OCI-LY7 (cell line): ENCODE measurements around the gene WDR90. TPM values are rescaled to one million over a fixed set of nuclear protein-coding genes. Genes with fewer than 3 reads are reported as not detected.

Experiments
- BruUV-seq: library from RNA; stranded (reverse); fragments of 400-500 nt; replicated peaks from 2 replicates; lab custom pipeline; 2021; lab: Mats Ljungman, UMichigan
- CTCF ChIA-PET: fragments of 300-600 bp; sonication (Branson Sonifier 250); formaldehyde crosslinking; loops from one replicate; lab custom pipeline; 2022; ENCODE audit warnings: antibody characterized with exemption; ENCODE audit not compliant: unreplicated experiment; lab: Charles Lee
- POLR2A ChIA-PET: fragments of 300-600 bp; sonication (Branson Sonifier 250); formaldehyde crosslinking; loops from one replicate; lab custom pipeline; 2022; ENCODE audit warnings: antibody characterized with exemption; lab: Charles Lee
- DNase-seq: peaks from one replicate; pipeline ENCODE4 v3.0.0-alpha.2; 2015; ENCODE audit warnings: low spot score
- H2AFZ ChIP-seq: fragments of 200-600 bp; sonication (generic), shearing (Covaris generic); 2 replicates; pipeline ENCODE4 v1.6.1; 2014; ENCODE audit warnings: mild to moderate bottlenecking, antibody characterized with exemption, low read length, moderate library complexity
- H3K27ac ChIP-seq: fragments of 200-600 bp; sonication (generic); 2 replicates; pipeline ENCODE4 v1.5.1; 2014; ENCODE audit warnings: mixed run types, low read depth, mild to moderate bottlenecking, moderate library complexity, low read length, inconsistent platforms; ENCODE audit not compliant: poor library complexity, severe bottlenecking
- H3K36me3 ChIP-seq: fragments of 200-600 bp; sonication (generic); 2 replicates; pipeline ENCODE4 v1.6.1; 2014; ENCODE audit warnings: mild to moderate bottlenecking, antibody characterized with exemption, low read length, moderate library complexity, mixed read lengths; ENCODE audit not compliant: insufficient read depth
- H3K4me1 ChIP-seq: fragments of 200-600 bp; sonication (generic); 2 replicates; pipeline ENCODE4 v1.5.1; 2014; ENCODE audit warnings: mild to moderate bottlenecking, low read length; ENCODE audit not compliant: insufficient read depth, poor library complexity, severe bottlenecking
- H3K4me2 ChIP-seq: fragments of 200-600 bp; sonication (generic); 2 replicates; pipeline ENCODE4 v1.6.1; 2014; ENCODE audit warnings: mild to moderate bottlenecking, low read length
- H3K4me3 ChIP-seq: fragments of 200-600 bp; sonication (generic); 2 replicates; pipeline ENCODE4 v1.5.1; 2014; ENCODE audit warnings: mild to moderate bottlenecking, low read depth, low read length; ENCODE audit not compliant: poor library complexity, severe bottlenecking
- H3K79me2 ChIP-seq: fragments of 200-600 bp; sonication (generic); 2 replicates; pipeline ENCODE4 v1.6.1; 2016; ENCODE audit warnings: low read depth, mild to moderate bottlenecking, low read length, moderate library complexity, mixed read lengths; ENCODE audit not compliant: insufficient read depth
- H3K9me2 ChIP-seq: fragments of 200-600 bp; sonication (generic); 2 replicates; pipeline ENCODE4 v1.6.1; 2016; ENCODE audit warnings: mild to moderate bottlenecking, low read length, mixed read lengths; ENCODE audit not compliant: insufficient read depth
- H3K9me3 ChIP-seq: fragments of 200-600 bp; sonication (generic); 2 replicates; pipeline ENCODE4 v1.6.1; 2014; ENCODE audit warnings: mild to moderate bottlenecking, mixed run types, low read length, mixed read lengths
- H4K20me1 ChIP-seq: fragments of 200-600 bp; sonication (generic); 2 replicates; pipeline ENCODE4 v1.6.1; 2014; ENCODE audit warnings: mild to moderate bottlenecking, antibody characterized with exemption, low read length, moderate library complexity, mixed read lengths; ENCODE audit not compliant: insufficient read depth
- CTCF ChIP-seq: fragments of 200-600 bp; sonication (generic); conservative IDR thresholded peaks from 2 replicates; pipeline ENCODE4 v1.5.1; 2014; ENCODE audit warnings: mild to moderate bottlenecking, antibody characterized with exemption, low read length, moderate library complexity, mixed read lengths
- EZH2phosphoT487 ChIP-seq: fragments of 200-600 bp; sonication (generic); IDR thresholded peaks from 2 replicates; pipeline ENCODE4 v1.6.1; 2018; ENCODE audit warnings: low read depth, borderline replicate concordance, mild to moderate bottlenecking, mixed run types, antibody characterized with exemption, low read length, moderate library complexity, mixed read lengths
- intact Hi-C: fragments of 100-400 bp; cut with micrococcal nuclease; formaldehyde crosslinking; loops from one replicate; pipeline ENCODE4 v1.10.0; 2022; ENCODE audit not compliant: unreplicated experiment
- total RNA-seq, 2 experiments: library from RNA; depleted of rRNA in 1 of 2; stranded (reverse); fragments of >200 nt in 1 of 2; shearing (Covaris generic) in 1 of 2; gene quantifications; 2 replicates each; pipeline ENCODE4 v1.2.3, GENCODE V29; 2014 to 2022

WDR90 gene
- total RNA-seq, 2 experiments from 2014 or later = 110 to 153 TPM

DNA sequence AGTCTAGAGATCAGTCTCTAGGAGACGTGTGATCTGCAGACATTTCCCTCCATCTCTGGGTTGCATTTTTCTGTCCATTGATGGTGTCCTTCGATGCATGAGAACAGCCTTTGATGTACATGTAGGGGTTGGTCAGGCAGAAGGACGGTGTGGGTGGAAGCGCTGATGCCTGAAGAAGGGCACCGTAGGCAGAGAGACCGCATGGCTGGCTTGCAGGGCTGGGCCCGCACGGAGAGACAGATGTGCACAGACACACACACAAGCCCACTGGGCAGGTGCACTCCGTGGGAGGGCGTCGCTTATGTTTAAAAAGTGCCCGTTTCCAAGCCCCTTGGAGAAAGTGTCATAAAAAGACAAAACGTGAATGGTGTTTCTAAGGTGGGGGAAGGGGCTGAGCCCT is 34.0 kb upstream of the WDR90 start:
- Histone ChIP-seq H3K4me1 (no peaks in the 10 kb centered on the region), H3K4me2 (no peak overlapping the region), H3K27ac (no peak overlapping the region), H3K9me3 (no peaks in the 10 kb centered on the region), H4K20me1 (no peaks in the 10 kb centered on the region), H3K36me3 (no peaks in the 10 kb centered on the region), H3K4me3 (no peak overlapping the region), H3K9me2 (no peaks in the 10 kb centered on the region), H2AFZ (no peak overlapping the region), H3K79me2 (no peaks in the 10 kb centered on the region)
- POLR2A ChIA-PET = no interaction called here
- CTCF ChIA-PET = no interaction called here
- no peak for DNase-seq
- TF ChIP-seq CTCF = no peak
- no peak for TF ChIP-seq EZH2phosphoT487
- intact Hi-C loops = no loop called here
- BruUV-seq = no TSS peak

DNA sequence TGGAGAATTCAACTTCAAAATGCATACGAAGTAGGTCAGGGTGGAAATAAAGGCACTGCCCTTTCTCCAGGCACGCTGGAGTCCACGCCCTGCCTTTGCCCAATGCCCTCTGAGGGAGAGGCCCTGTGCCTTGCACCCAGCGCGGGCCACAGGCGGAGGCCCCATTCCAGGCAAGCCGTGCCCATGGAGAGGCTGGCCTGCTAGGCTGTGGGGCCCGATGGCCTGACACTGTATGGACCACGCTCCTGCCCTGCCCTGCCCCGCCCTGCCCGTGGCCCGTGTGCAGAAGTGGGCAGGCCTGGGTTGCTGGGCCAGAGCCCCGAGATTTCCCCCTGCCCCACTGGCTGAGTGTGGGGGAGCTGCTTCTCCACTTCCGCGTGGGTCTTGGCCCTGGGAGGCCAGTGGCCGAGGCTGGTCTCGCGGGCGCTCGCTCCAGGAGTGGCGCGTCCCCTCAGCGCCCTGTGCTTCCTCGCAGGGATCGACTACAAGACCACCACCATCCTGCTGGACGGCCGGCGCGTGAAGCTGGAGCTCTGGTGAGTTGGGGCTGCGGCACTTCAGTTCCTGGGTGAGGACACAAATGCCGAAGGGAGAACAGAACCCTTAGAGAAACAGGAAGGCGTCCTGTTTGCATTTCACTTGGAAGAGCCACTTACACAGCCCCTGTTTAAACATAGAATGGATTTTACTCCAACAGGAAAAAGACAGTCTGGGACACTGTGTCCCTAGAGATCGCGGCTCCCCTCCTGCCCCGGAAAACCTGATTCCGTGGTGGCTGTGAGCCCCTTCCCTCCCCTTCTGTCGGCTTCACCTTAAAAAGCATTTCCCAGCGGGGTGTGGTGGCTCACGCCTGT is 32.2 kb upstream of the WDR90 start:
- ChIA-PET CTCF (no interaction called here), POLR2A (no interaction called here)
- no TSS peak for BruUV-seq
- TF ChIP-seq EZH2phosphoT487 (no peak), CTCF (no peak)
- Histone ChIP-seq H3K4me2 (no peak overlapping the region), H4K20me1 (no peaks in the 10 kb centered on the region), H3K9me2 (no peaks in the 10 kb centered on the region), H3K36me3 (no peaks in the 10 kb centered on the region), H3K9me3 (no peaks in the 10 kb centered on the region), H3K79me2 (no peaks in the 10 kb centered on the region), H3K27ac (no peak overlapping the region), H2AFZ (no peak overlapping the region), H3K4me3 (no peak overlapping the region), H3K4me1 (no peaks in the 10 kb centered on the region)
- no peak for DNase-seq
- intact Hi-C loops = no loop called here

DNA sequence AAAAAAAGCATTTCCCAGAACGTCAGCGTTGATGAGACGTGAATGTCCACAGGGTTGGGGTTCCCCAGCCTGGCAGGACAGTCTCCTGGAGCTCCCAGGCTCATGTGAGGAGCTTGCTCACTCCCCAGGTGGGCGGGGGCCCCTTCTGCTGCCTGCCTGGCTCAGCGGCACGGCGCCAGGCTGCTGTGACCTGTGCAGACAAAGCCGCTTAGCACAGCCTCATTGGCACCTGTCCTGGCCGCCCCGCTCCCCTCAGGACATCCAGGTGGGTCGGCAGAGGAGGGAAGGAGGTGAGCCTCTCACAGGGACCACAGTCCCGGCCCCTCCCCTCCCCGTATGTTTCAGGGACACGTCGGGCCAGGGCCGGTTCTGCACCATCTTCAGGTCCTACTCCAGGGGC is 31.3 kb upstream of the WDR90 start:
- Histone ChIP-seq H3K27ac (no peak overlapping the region), H3K36me3 (no peaks in the 10 kb centered on the region), H3K4me3 (no peak overlapping the region), H4K20me1 (no peaks in the 10 kb centered on the region), H3K79me2 (no peaks in the 10 kb centered on the region), H3K9me3 (no peaks in the 10 kb centered on the region), H3K4me1 (no peaks in the 10 kb centered on the region), H2AFZ (no peak overlapping the region), H3K4me2 (no peak overlapping the region), H3K9me2 (no peaks in the 10 kb centered on the region)
- no TSS peak for BruUV-seq
- CTCF ChIA-PET = no interaction called here
- intact Hi-C loops = no loop called here
- no peak for TF ChIP-seq EZH2phosphoT487
- TF ChIP-seq CTCF = no peak
- DNase-seq = no peak
- POLR2A ChIA-PET = no interaction called here
